ENCODE data around the gene NLGN1.

NLGN1 gene

DNA sequence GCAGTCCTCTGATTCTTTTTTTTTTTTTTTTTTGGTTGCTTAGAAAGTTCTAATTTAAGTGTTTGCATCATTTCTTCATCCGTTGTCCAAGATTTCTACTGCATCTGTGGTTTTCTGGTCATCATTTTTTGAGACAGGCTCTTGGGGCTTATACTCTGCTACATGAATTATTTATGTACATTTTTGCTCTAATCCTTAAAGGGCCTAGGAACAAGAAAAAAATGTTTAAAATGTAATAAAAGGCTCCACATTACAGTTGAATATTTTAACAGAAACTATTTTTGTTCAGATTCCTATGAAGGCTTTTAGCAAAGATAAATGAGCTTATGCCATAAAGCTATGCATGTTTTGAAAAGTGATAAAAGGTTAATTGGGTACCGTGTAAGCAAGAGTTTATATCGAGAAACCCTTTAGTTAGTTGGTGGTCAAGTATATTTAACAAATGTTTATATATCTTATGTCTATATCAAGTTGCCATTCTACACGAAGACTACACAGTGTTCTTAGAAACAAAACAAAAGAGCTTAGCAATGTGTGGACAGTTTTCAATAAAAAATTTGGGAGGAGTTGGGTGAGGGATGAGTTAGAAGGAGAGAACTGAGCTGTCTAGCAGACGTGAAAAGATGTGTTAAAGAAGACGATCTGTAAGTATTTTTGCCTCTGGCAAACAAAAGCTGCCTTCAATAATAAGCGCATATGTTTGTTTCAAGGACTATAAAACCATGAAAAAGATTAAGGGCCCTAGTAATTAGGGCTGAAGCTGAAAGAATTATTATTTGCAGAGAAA is 898.0 kb downstream of the NLGN1 start:
- no peak for DNase-seq
- intact Hi-C loops (cut with DNase I) = no loop called here

DNA sequence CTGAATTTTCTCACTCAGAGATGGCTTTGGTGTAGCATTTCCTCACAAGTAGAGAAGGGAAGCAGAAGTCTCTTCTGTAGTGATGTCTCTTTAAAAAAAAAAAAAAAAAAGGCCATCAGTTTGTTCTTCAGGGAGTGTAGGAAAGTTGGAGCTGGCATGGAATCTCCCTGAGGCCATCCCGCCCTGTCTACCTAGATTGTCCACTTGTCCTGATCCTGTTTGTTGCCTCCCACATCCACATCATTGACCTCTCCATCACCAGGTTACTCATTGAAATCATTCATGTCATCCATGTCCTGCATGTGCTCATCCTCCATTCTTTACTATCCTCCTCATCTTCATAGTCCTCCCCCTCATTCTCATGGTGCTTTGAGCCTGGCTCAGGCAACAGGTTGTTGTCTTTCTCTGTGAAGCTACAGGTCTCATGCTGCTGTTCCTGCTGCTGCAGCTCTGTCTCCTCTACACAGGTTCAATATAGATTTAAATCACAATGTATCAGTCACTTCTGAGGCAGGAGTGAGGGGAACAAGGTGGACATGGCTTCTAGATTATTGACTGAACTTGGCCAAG is 905.3 kb downstream of the NLGN1 start:
- no peak for DNase-seq
- intact Hi-C loops (cut with DNase I) = no loop called here

DNA sequence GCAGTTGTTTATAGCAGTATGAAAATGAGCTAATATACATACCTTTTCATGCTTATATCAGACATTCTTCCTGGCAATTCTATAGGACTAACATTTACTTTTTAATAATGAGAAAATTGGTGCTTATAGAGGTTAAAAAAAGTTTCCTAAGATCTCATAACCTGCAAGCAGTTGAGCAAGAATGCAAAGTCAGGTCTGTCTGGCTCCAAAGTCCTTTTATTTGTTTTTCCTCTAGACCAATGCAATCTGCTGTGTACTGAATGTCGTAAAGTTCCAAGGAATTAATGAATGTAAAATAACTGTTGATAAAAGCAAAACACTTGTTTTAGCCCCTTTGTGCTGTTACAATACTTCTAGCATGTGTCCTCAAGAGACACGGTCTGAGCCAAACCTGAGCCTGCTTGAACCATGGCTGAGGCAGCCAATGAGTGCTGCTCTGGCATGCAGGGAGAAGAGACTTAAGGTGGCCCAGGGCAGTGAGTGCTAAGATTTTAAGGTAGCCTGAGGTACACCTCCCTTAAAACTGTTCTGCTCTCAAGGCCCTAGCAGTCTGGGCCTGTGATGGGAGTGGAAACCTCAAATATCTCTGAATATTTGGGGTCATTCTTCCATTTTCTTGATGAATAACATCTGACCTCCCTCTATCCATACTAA is 906.5 kb downstream of the NLGN1 start:
- no peak for DNase-seq
- intact Hi-C loops (cut with DNase I) = no loop called here

DNA sequence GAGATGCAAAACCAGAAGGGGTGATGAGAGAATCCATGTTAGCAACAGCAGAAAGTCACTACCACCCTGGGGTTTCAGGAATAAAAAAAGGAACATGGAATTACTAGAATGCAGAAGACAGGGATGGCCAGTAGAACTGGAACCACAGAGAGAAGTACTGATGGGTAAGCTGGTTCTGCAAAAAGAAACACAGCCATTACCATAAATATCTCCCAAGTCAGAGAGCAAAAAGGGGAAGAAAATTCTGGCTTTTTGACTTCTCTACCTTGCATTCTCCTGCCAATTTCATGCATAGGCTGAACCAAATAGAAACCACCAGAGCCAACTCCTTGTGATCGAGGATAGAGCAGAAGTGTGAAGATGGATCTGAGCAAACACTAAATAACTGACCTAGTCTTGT is 911.2 kb downstream of the NLGN1 start:
- intact Hi-C loops (cut with DNase I) = no loop called here
- no peak for DNase-seq

DNA sequence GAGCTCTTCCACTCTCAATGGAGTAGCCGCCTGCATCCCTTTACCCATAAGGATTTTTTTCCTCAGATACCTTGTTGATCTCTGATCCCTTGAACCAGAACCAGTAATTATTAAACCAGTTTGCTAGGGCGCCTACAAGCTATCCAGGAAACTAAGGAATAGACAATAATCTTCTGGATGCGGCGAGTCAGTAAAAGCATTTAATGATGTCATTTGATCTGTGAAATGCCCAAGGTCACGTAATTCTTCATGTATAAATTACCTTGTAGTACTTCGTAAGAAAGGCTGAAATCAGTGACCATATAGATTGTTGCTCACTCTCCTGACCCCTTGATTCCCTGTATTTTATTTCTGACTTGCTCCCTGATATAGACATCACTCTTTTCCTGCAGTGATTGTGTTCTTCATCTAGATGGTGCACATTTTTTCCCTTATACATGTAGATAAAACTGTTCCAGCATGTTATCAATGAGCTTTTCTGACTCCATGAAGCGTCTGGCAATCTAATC is 913.0 kb downstream of the NLGN1 start:
- no peak for DNase-seq
- intact Hi-C loops (cut with DNase I) = no loop called here

DNA sequence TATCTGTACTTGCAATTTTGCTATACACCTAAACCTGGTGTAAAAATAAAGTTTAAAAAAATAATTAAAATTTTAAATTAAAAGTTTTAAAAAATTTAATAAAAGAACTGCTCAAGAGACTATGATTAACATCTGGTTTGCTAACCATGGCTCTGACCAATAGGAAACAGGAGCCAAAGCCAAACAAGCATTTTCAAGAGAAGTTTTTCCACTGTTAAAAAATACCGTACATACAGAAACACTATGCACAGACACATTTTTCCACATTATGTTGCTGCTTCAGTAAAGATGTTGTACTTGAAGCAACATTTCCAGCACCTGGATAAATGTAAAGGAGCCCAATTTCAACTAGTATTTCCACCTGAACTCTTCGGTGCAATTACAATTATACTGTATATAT is 917.7 kb downstream of the NLGN1 start:
- intact Hi-C loops (cut with DNase I) = no loop called here
- DNase-seq = no peak

DNA sequence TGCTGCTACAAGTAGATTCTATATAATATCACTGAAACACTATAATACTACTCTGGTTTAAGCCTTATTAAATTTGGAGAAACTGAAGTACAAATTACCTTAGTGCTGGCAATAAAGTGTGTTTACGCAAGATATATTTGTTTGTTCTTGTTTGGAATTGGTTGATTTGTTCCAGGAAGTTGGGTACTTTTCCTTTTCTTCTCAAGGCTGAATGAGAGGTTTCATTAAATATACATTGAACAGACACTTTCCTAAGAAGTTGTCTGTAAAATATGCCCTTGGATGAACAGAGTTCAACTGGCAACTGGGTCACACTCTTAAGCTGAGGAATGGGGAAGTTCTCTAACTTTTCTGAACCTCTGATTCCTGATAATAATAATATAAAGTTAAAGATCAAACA is 919.5 kb downstream of the NLGN1 start:
- intact Hi-C loops (cut with DNase I) = no loop called here
- DNase-seq = no peak

DNA sequence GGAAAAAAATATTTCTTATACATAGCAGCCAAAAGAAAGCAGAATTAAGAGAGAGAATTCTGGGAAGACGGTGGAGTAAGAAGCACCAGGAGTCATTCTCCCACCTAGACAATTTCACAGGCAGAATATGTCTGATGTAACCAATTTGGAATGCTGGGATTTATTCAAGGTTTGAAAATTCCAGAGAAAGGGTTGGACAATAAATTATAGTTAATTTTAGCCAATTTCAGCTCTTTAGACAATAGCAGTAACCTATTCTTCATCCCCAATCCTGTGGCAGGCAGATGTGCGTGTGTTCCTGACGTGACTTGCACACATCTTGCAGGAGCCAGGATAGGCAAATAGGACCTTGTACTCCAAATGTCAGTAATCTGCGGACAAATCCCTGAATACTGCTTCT is 920.6 kb downstream of the NLGN1 start:
- intact Hi-C loops (cut with DNase I) = no loop called here
- no peak for DNase-seq

DNA sequence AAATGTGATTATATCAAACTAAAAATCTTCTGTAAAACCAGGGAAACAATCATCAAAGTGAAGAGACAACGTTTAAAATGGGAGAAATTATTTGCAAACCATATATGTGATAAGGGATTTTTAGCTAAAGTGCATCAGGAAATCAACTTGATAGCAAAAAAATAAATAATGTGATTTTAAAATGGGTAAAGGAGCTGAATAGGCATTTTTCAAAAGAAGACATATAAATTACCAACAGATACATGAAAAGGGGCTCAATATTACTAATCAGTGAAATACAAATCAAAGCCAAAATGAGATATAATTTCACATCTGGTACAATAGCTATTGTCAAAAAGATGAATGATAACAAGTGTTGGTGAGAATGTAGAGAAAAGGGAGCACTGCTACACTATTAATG is 924.0 kb downstream of the NLGN1 start:
- intact Hi-C loops (cut with DNase I) = no loop called here
- no peak for DNase-seq

DNA sequence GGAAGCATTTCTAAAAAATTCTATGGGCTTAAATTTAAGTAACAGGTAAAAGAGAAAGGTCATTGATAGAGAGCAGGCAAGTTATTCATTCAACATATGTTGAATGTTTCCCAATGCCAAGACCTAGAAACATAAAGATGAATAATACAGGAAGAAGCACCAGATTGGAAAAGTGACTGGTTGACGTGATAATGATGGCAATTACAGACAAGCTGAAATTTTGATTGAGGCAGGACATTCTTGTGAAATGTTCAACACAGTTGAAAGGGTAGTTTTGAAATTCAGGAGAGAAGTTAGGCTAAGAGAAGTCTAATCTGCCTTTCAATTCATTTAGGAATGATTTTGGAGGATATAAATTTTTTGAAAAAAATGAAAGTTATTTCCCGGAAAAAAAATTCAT is 925.2 kb downstream of the NLGN1 start:
- DNase-seq = no peak
- intact Hi-C loops (cut with DNase I) = no loop called here

DNA sequence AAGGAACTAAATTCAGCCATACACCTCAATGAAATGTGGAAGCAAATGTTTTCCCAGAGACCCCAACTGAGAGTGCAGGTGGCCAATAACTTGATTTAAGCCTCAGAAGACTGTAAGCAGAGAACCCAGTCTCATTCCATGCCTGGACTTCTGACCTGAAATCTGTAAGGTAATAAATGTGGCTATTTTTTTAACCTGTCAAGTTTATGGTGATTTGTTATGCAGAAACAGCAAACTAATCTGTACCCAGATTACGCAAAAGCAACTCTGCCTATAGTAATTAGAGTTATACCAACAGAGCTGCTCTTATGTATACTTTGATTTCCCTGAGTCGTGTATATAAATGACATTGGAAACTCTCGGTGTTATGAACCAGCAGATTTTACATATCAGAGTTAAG is 927.6 kb downstream of the NLGN1 start:
- intact Hi-C loops (cut with DNase I) = no loop called here

DNA sequence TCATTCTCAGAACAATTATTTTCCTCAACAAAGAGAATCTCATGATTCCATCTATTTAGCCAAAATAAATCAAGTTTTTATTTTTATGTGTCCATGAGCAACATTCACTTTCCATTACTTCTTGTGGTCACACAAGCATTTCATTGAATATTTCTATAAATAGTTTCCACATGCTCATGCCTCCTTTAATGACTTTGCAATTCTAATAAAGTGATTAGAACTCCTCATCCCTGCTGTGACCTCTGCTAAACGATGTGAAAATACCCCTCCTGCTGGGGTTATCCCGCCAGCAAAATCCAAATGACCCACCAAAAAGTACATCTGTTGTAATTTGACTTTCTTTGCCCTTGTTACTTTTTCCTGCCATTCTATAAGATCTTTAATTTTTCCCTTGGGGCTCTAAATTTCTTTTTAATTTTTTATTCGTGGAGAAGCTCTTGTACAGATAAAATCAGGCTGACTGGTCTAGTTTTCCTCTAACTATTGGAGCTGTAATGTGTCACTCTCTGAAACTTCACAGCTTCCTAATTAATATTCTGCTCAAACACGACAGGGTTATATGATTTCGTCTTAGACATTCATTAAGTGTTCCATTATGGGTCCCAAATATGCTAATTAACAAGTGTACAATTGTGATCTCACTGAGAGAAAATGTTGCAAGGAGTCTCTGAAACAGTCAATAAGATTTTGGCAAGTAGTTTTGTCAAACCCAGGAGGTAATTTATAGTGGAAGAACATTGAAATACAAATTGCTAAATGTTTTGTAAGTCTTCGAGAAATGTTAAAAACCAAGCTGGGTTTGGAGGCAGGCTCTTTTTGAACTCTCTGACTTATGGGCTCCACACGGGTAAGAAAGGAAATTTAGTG is 928.5 kb downstream of the NLGN1 start:
- no peak for DNase-seq

More for the DNA sequence above, 927.6 kb downstream of the NLGN1 start:
- DNase-seq = no peak

DNA sequence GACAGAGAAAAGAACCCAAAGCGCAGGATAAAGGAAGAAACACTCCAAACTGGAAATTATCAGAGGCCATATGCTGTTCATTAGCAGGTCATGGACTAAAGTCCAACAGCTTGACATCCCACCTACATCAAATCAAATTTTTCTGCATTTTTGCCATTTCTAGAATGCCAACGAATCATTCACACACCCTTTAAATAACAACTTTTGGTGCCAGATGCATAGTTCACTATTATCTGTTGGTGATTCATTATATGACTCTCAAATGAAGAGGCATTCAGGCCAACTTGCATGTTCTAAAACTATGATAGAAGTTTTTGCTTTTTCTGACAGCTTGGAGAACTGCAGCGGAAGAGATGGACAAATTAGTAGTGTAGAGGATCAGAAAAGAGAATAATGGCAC is 931.8 kb downstream of the NLGN1 start:
- intact Hi-C loops (cut with DNase I) = no loop called here
- DNase-seq = no peak

More for the DNA sequence above, 928.5 kb downstream of the NLGN1 start:
- intact Hi-C loops (cut with DNase I) = no loop called here

DNA sequence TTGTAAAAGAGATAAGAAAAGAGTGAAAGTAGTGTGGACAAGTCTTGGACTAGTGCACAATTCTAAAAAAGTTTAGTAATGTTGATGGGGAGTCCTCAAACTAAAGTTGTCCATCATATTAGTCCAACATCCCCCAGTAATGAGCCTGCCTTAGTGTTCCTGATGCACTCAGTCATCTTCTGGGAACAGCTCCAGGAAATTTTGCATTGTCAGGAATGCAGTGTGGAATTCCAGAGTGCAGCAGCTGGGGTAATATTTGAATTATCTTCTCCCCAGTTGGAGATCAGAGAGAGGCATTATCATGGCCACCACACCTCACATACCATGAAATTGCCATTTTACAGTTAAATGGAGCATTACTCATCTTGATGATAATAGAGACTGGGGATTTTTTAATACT is 932.8 kb downstream of the NLGN1 start:
- no peak for DNase-seq
- intact Hi-C loops (cut with DNase I) = no loop called here

DNA sequence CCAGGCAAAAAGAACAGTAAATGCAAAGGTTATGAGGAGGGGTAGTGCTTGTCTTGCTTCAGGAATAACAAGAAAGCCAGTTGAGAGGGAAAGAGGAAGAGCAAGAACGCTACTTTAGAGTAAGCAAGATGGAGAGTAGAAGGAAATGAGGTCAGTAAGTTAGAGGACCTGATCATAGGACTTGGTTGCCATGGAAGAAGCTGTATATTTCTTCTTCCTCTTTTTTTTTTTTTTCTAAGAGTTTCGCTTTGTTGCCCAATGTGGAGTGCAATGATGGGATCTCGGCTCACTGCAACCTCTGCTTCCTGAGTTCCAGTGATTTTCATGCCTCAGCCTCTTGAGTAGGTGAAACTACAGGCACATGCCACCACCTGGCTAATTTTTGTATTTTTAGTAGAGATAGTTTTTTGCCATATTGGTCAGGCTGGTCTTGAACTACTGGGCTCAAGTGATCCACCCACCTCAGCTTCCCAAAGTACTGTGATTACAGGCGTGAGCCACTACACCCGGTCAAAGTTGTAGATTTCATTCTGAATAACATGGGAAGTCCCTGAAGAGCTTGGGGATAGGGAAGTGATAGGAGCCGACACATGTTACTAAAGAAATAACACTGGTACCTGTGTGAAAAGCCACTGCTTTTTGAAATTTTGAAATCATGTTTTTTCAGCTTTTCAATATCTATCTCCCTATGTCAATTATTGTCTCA is 933.7 kb downstream of the NLGN1 start:
- intact Hi-C loops (cut with DNase I) = no loop called here
- DNase-seq = no peak

DNA sequence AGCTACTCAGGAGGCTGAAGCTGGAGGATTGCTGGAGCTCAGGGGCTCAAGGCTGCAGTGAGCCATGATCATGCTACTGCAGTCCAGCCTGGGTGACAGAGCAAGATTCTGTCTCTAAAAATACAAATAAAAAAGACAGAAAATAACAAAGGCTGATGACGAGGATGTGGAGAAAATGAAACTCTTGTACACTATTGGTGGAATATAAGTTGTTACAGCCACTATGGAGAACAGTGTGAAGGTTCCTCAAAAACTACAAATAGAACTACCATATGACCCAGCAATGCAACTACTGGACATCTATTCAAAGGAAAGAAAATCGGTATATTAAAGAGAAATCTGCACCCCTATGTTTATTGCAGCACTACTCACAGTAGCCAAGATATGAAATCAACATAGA is 934.8 kb downstream of the NLGN1 start:
- intact Hi-C loops (cut with DNase I) = no loop called here
- no peak for DNase-seq

DNA sequence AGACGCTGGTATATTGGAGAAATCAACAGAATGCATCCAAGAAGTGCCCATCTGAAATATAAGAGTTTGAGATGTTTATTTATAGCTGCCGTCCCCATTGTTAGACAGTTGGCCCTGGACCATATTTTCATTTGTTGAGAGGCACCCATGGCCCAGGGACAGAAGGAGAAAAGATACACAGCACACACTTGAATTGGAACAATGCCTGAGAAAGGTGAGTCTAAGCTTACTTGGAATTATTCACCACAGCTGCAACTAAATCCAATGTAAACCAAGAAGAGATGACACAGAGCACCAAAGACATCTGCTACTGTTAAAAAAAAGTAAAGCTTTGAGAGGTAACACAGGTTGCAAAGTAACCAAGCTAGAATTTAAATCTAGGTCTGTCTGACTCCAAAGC is 936.1 kb downstream of the NLGN1 start:
- no peak for DNase-seq
- intact Hi-C loops (cut with DNase I) = no loop called here

DNA sequence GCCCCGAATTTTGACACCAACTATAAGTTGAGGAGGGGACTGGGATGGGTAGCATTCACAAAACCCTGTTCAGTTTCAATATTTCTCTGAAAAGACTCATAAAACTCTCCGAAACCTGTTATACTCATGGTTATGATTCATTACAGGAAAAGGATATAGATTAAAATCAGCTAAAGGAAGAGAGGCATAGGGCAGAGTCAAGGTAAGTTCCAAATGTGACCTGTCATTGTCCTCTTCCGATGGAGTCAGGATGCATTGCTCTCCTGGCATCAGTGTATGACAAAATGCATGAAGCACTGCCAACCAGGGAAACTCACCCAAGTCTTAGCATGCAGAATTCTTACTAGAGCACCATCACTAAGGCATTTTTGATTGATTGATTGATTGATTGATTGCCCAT is 936.6 kb downstream of the NLGN1 start:
- intact Hi-C loops (cut with DNase I) = no loop called here

DNA sequence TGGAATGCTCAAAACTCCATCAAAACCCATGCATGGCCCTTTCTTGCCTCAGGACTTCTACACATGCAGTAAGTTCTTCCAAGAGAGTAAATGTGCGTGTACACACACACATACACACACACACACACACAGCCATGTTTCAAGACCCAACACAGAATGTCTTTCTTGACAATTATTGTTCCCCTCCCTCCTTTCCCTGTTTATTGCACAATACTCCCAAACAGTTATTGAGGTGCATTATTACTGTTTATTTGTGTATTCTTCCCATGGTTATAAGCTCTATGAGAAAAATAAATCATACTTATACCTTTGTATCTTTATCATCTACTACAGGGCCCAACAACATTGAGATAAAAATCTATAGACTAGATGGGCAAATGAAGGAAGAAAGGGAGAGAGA is 937.8 kb downstream of the NLGN1 start:
- no peak for DNase-seq
- intact Hi-C loops (cut with DNase I) = no loop called here

More for the DNA sequence above, 936.6 kb downstream of the NLGN1 start:
- no peak for DNase-seq

DNA sequence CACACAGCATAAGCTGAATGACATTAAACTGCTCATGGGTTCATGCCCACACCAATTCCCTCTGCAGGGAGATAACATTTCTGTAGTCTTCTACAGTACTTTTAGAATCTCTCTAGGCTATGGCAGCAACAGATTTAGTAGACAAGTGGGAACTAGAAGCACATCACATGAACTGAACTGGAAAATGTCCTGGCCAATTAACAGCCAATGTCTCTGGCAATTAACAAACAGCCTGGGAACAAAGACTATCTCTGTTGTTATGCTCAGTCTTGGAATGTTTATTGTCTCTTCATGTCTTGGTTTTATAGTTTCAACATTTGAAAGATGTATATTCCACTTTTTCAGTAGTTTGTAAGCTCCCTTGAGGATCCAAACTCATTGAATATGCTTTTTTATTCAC is 938.4 kb downstream of the NLGN1 start:
- no peak for DNase-seq
- intact Hi-C loops (cut with DNase I) = no loop called here
